ENCODE results near the gene ZNF280D. TPM values are rescaled to one million over a fixed set of nuclear protein-coding genes. Genes with fewer than 3 reads are reported as not detected.

The ZNF280D gene
- total RNA-seq, 4 donors from 2014 or later: 22.1 to 86.2 (median 33.0) TPM

- ATAC-seq (ENCODE audit: low FRiP score) (no peak), DNase-seq (ENCODE audit: low spot score) (no peak)
- TF ChIP-seq, protein P1, sequence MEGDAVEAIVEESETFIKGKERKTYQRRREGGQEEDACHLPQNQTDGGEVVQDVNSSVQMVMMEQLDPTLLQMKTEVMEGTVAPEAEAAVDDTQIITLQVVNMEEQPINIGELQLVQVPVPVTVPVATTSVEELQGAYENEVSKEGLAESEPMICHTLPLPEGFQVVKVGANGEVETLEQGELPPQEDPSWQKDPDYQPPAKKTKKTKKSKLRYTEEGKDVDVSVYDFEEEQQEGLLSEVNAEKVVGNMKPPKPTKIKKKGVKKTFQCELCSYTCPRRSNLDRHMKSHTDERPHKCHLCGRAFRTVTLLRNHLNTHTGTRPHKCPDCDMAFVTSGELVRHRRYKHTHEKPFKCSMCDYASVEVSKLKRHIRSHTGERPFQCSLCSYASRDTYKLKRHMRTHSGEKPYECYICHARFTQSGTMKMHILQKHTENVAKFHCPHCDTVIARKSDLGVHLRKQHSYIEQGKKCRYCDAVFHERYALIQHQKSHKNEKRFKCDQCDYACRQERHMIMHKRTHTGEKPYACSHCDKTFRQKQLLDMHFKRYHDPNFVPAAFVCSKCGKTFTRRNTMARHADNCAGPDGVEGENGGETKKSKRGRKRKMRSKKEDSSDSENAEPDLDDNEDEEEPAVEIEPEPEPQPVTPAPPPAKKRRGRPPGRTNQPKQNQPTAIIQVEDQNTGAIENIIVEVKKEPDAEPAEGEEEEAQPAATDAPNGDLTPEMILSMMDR (IDR thresholded peaks at IDR 0.05): no peak
Measured at GRCh38 chr15:56608993-56609392, 124.3 kb downstream of the ZNF280D start.

DNA sequence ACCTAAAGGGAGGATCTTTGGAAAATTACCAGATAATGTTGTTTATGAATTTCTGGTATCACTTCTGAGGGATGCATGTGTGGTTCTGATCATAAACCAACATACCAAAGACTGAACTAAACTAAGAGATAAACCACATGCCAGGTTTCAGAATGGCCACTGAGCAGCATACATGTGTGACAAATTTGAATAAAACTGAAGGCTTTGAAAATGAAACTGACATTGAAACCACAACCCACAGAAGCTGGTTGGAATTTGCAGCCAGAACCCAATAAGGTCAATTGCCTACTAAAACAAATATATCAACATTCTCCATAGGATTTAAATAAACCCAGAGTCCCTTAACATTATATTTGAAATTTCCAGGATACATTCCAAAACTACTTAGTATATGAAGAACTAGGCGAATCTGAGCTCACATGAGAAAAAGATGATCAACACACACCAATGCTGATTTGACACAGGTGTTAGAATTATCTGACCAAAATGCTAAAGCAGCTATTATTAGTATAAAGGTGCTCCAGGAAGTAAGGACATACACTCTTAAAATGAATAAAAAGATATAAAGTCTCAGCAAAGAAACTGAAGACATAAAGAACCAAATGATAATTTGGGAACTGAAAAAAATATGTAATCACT is 125.0 kb downstream of the ZNF280D start:
- TF ChIP-seq, protein P1 (IDR thresholded peaks at IDR 0.05): no peak
- no peak for DNase-seq (ENCODE audit: low spot score)
- no peak for ATAC-seq (ENCODE audit: low FRiP score)

GRCh38 chr15:56602253-56602652 is 131.1 kb downstream of the ZNF280D start:
- DNase-seq (ENCODE audit: low spot score): no peak
- TF ChIP-seq, protein P1 (IDR thresholded peaks at IDR 0.05): no peak
- no peak for ATAC-seq (ENCODE audit: low FRiP score)

DNA sequence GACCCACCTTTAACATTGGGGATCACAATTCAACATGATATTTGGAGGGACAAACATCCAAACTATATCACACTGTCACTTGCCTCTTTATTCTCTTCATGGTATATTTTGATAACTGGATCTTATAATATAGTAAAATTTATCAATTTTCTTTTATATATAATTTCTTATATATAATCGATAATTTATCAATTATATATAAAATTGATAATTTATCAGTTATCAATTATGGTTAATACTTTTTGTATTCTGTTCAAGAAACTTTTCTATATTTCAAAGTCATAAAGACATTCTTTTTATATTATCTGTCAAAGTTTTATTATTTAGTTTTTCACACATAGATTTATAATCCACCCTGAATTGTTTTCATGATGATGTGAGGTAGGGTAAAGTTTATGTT is 132.9 kb downstream of the ZNF280D start:
- no peak for DNase-seq (ENCODE audit: low spot score)
- TF ChIP-seq, protein P1 (IDR thresholded peaks at IDR 0.05): no peak
- ATAC-seq (ENCODE audit: low FRiP score): no peak

GRCh38 chr15:56598991-56599390 is 134.3 kb downstream of the ZNF280D start:
- ATAC-seq (ENCODE audit: low FRiP score): no peak
- TF ChIP-seq, protein P1 (IDR thresholded peaks at IDR 0.05): no peak
- no peak for DNase-seq (ENCODE audit: low spot score)

GRCh38 chr15:56587686-56588085 is 145.6 kb downstream of the ZNF280D start:
- ATAC-seq (ENCODE audit: low FRiP score) (no peak), DNase-seq (ENCODE audit: low spot score) (no peak)
- TF ChIP-seq, protein P1 (IDR thresholded peaks at IDR 0.05): no peak

DNA sequence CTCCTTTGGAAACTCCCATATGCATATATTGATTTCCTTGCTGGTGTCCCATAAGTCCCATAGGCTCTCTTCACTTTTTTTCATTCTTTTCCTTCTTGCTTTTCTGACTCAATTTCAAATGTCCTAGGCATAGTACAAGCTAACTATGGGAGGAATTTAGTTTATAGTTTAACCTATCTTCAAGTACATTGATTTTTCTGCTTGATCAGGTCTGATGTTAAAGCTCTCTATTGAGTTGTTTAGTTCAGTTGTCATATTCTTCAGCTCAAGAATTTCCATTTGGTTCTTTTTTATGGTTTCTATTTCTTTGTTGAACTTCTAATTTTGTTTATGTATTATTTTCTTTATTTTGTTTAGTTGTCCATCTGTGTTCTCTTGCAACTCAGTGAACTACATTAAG is 147.1 kb downstream of the ZNF280D start:
- TF ChIP-seq, protein P1 (IDR thresholded peaks at IDR 0.05): no peak
- no peak for ATAC-seq (ENCODE audit: low FRiP score)
- no peak for DNase-seq (ENCODE audit: low spot score)
